HCT116 (cell line): ENCODE data around the gene IQSEC3. TPM values are rescaled to one million over a fixed set of nuclear protein-coding genes. Genes with fewer than 3 reads are reported as not detected.

ENCODE experiments used
- ATAC-seq: fragments of 200-7000 bp; cut with Tn5 transposase; 2 replicates; pipeline ENCODE4 v1.9.1; 2020; ENCODE audit warnings: mild to moderate bottlenecking, moderate library complexity
- BruUV-seq: library from RNA; stranded (reverse); fragments of 400-500 nt; replicated peaks from 2 replicates; lab custom pipeline; 2021; lab: Mats Ljungman, UMichigan
- CTCF ChIA-PET: fragments of 300-600 bp; sonication (Branson Sonifier 250); formaldehyde crosslinking; loops from one replicate; lab custom pipeline; 2021; ENCODE audit warnings: antibody characterized with exemption; lab: Charles Lee
- POLR2A ChIA-PET: fragments of 300-600, 350-600 bp; sonication (Branson Sonifier 250); formaldehyde crosslinking; loops from one replicate; lab custom pipeline; 2021; ENCODE audit warnings: antibody characterized with exemption; lab: Charles Lee
- RAD21 ChIA-PET, 2 experiments: fragments of 300-600 bp; sonication (Branson Sonifier 250); formaldehyde crosslinking; loops; one replicate each; lab custom pipeline; 2023; ENCODE audit warnings: low total read pairs in 2 of 2; ENCODE audit not compliant: uncharacterized antibody in 2 of 2, unreplicated experiment in 2 of 2, low non-redundant PET in 1 of 2; lab: Charles Lee
- DNase-seq: peaks from one replicate; pipeline ENCODE4 v3.0.0-alpha.2; 2010; ENCODE audit warnings: low read depth, low spot score
- H2AFZ ChIP-seq: fragments of 200-600 bp; shearing (Covaris generic), sonication (generic); 2 replicates; pipeline ENCODE4 v1.6.1; 2017; ENCODE audit warnings: low read depth, mixed run types, mixed read lengths, antibody characterized with exemption, low read length; ENCODE audit not compliant: poor library complexity, severe bottlenecking
- H3K27ac ChIP-seq: 2 replicates; pipeline ENCODE4 v1.5.1; 2012; ENCODE audit warnings: low read depth, low read length
- H3K27me3 ChIP-seq: fragments of 200-600 bp; sonication (generic); 2 replicates; pipeline ENCODE4 v1.6.1; 2016; ENCODE audit warnings: mixed run types, low read length, mixed read lengths; ENCODE audit not compliant: insufficient read depth
- H3K36me3 ChIP-seq, 2 experiments: fragments of 200-500 bp in 1 of 2; fragments of 200-600 bp in 1 of 2; sonication (Bioruptor generic) in 1 of 2; sonication (generic) in 1 of 2; 2 replicates each; pipeline versions ENCODE4 v1.5.1 to v1.6.1; 2014 to 2016; ENCODE audit warnings: low read length in 2 of 2, inconsistent platforms in 1 of 2, mixed read lengths in 1 of 2, mixed run types in 1 of 2; ENCODE audit not compliant: insufficient read depth in 2 of 2, control insufficient read depth in 1 of 2
- H3K4me1 ChIP-seq, 2 experiments: fragments of 200-600 bp in 1 of 2; sonication (generic) in 1 of 2; 2 replicates each; pipeline versions ENCODE4 v1.5.1 to v1.6.1; 2012 to 2017; ENCODE audit warnings: low read length in 2 of 2, inconsistent platforms in 1 of 2, mild to moderate bottlenecking in 1 of 2, mixed read lengths in 1 of 2, mixed run types in 1 of 2, moderate library complexity in 1 of 2; ENCODE audit not compliant: insufficient read depth in 2 of 2, control insufficient read depth in 1 of 2
- H3K4me2 ChIP-seq: fragments of 200-600 bp; sonication (generic); 2 replicates; pipeline ENCODE4 v1.6.1; 2017; ENCODE audit warnings: mixed run types, low read length, mixed read lengths
- H3K4me3 ChIP-seq, 2 experiments: fragments of 200-600 bp in 1 of 2; sonication (generic) in 1 of 2; replicated peaks in 1 of 2; 2 replicates each; pipeline ENCODE4 v1.5.1; 2011 to 2016; ENCODE audit warnings: low read length in 2 of 2, control low read depth in 1 of 2, low read depth in 1 of 2, mild to moderate bottlenecking in 1 of 2, mixed read lengths in 1 of 2, mixed run types in 1 of 2
- H3K79me2 ChIP-seq: fragments of 200-600 bp; sonication (generic); 2 replicates; pipeline ENCODE4 v1.6.1; 2017; ENCODE audit warnings: mild to moderate bottlenecking, mixed run types, low read length, moderate library complexity, mixed read lengths; ENCODE audit not compliant: insufficient read depth
- H3K9ac ChIP-seq: fragments of 200-600 bp; sonication (generic); 2 replicates; pipeline ENCODE4 v1.6.1; 2016; ENCODE audit warnings: low read length, mixed read lengths
- H3K9me2 ChIP-seq: fragments of 200-600 bp; sonication (generic), shearing (Covaris generic); 2 replicates; pipeline ENCODE4 v1.6.1; 2017; ENCODE audit warnings: mixed run types, mild to moderate bottlenecking, moderate library complexity; ENCODE audit not compliant: insufficient read depth
- H3K9me3 ChIP-seq, 2 experiments: fragments of 200-500 bp in 1 of 2; fragments of 200-600 bp in 1 of 2; sonication (Bioruptor generic) in 1 of 2; sonication (generic) in 1 of 2; 2 replicates each; pipeline ENCODE4 v1.6.1; 2014 to 2017; ENCODE audit warnings: low read length in 2 of 2, mixed read lengths in 2 of 2, inconsistent platforms in 1 of 2, low read depth in 1 of 2, mild to moderate bottlenecking in 1 of 2, mixed run types in 1 of 2, moderate library complexity in 1 of 2; ENCODE audit not compliant: control insufficient read depth in 1 of 2, insufficient read depth in 1 of 2
- H4K20me1 ChIP-seq: fragments of 200-600 bp; sonication (generic), shearing (Covaris generic); 2 replicates; pipeline ENCODE4 v1.6.1; 2017; ENCODE audit warnings: mixed run types, mild to moderate bottlenecking, moderate library complexity; ENCODE audit not compliant: insufficient read depth
- ATF3 ChIP-seq: IDR thresholded peaks from 2 replicates; pipeline ENCODE4 v1.6.1; 2012
- EGR1 ChIP-seq: IDR thresholded peaks from 2 replicates; pipeline ENCODE4 v1.6.1; 2012; ENCODE audit warnings: low read depth
- EZH2 ChIP-seq: fragments of 200-600 bp; sonication (generic); IDR thresholded peaks from 2 replicates; pipeline ENCODE4 v1.6.1; 2017; ENCODE audit warnings: antibody characterized with exemption, mixed run types
- EZH2phosphoT487 ChIP-seq: fragments of 200-600 bp; IDR thresholded peaks from 2 replicates; pipeline ENCODE4 v1.6.1; 2018; ENCODE audit warnings: antibody characterized with exemption, borderline replicate concordance
- FOSL1 ChIP-seq: IDR thresholded peaks from 2 replicates; pipeline ENCODE4 v1.6.1; 2012; ENCODE audit warnings: low read depth
- MAX ChIP-seq: IDR thresholded peaks from 2 replicates; pipeline ENCODE4 v1.6.1; 2012
- REST ChIP-seq: IDR thresholded peaks from 2 replicates; pipeline ENCODE4 v1.6.1; 2012; ENCODE audit warnings: low read depth
- SIN3A ChIP-seq: IDR thresholded peaks from 2 replicates; pipeline ENCODE4 v1.6.1; 2012; ENCODE audit warnings: low read depth
- SP1 ChIP-seq: IDR thresholded peaks from 2 replicates; pipeline ENCODE4 v1.6.1; 2012; ENCODE audit warnings: low read depth
- SRF ChIP-seq: IDR thresholded peaks from 2 replicates; pipeline ENCODE4 v1.6.1; 2012; ENCODE audit warnings: low read depth
- intact Hi-C: fragments of 100-400 bp; cut with micrococcal nuclease; formaldehyde crosslinking; loops from 2 replicates; pipeline ENCODE4 v1.10.0; 2022
- total RNA-seq: library from RNA; stranded (reverse); gene quantifications from one replicate; pipeline ENCODE4 v1.2.1, GENCODE V29; 2021; ENCODE audit not compliant: unreplicated experiment

Gene IQSEC3
- total RNA-seq, 1 experiment from 2014 or later: not detected

GRCh38 chr12:174596-174995 lies 108.0 kb downstream of the IQSEC3 start:
- Histone ChIP-seq H3K4me2 (no peak overlapping the region), H4K20me1 (no peaks in the 10 kb centered on the region), H3K4me3 (no peak overlapping the region)
- intact Hi-C loops: no loop called here
- ChIA-PET RAD21 (no interaction called here), POLR2A (no interaction called here)
- DNase-seq: no peak
- no peak for TF ChIP-seq EGR1
- no peak for TF ChIP-seq SIN3A
- no peak for TF ChIP-seq SP1
- no peak for TF ChIP-seq ATF3
- TF ChIP-seq SRF: no peak
- TF ChIP-seq EZH2phosphoT487: no peak
- TF ChIP-seq MAX: no peak
- TF ChIP-seq FOSL1: no peak
- TF ChIP-seq EZH2: no peak
- TF ChIP-seq REST: no peak
- TF ChIP-seq, all 23 proteins: peak for 0
- no peaks in the 10 kb centered on the region for H3K9me3 ChIP-seq
- no peaks in the 10 kb centered on the region for H3K36me3 ChIP-seq
- no peak overlapping the region for H3K9ac ChIP-seq
- no TSS peak for BruUV-seq
- no peak overlapping the region for H2AFZ ChIP-seq
- no peaks in the 10 kb centered on the region for H3K27me3 ChIP-seq
- CTCF ChIA-PET: no interaction called here
- H3K4me1 ChIP-seq: peaks cover 9 to 37% of the 10 kb centered on the region in 2 experiments; a peak in 3 of 4 replicates
- no peaks in the 10 kb centered on the region for H3K79me2 ChIP-seq
- ATAC-seq: no peak
- H3K27ac ChIP-seq: no peak overlapping the region
- H3K9me2 ChIP-seq: no peaks in the 10 kb centered on the region
